C4-2B (cell line): Measurements from ENCODE around the gene PARD3B.

Experiments
- ZFX ChIP-seq: fragments of 450-650 bp; IDR thresholded peaks from 2 replicates; pipeline ENCODE4 v1.6.1; 2017
- TF ChIP-seq, protein P1 (sequence below): fragments of 450-650 bp; conservative IDR thresholded peaks from 2 replicates; pipeline ENCODE4 v1.5.1; 2017; ENCODE audit warnings: mild to moderate bottlenecking

DNA sequence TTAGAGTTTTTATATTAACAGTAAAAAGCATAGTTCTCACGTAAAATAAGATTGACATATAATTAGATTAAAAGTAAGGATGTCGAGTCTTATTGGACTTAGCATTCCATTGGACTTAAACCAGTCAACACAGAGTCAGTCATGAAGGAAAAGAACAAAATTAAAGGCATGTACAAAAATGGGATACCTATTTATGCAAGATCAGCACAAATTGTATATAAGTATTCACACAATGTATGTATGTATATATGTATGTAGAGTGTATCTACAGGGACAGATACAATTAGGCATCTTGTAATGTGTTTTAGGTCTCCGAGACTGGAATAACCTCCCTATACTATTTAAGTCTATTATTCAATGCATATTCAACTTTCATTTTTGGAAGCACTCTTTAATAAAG lies 419.1 kb downstream of the PARD3B start:
- TF ChIP-seq, protein P1, sequence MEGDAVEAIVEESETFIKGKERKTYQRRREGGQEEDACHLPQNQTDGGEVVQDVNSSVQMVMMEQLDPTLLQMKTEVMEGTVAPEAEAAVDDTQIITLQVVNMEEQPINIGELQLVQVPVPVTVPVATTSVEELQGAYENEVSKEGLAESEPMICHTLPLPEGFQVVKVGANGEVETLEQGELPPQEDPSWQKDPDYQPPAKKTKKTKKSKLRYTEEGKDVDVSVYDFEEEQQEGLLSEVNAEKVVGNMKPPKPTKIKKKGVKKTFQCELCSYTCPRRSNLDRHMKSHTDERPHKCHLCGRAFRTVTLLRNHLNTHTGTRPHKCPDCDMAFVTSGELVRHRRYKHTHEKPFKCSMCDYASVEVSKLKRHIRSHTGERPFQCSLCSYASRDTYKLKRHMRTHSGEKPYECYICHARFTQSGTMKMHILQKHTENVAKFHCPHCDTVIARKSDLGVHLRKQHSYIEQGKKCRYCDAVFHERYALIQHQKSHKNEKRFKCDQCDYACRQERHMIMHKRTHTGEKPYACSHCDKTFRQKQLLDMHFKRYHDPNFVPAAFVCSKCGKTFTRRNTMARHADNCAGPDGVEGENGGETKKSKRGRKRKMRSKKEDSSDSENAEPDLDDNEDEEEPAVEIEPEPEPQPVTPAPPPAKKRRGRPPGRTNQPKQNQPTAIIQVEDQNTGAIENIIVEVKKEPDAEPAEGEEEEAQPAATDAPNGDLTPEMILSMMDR, result no peak
- TF ChIP-seq ZFX, result no peak
